Tibial nerve (tissue), 4 donors: ENCODE measurements around the gene UTP11. TPM values are rescaled to one million over a fixed set of nuclear protein-coding genes. Genes with fewer than 3 reads are reported as not detected.

ENCODE experiments used
- DNase-seq, 2 donors: peaks; one replicate each; pipeline ENCODE4 v3.0.0-alpha.2; 2019; ENCODE audit warnings: low spot score in 2 of 2
- H3K27ac ChIP-seq, 4 donors: fragments of 200-600 bp; sonication (generic) in 3 of 4; one replicate each; pipeline ENCODE4 v1.5.1; 2017 to 2019; ENCODE audit warnings: mild to moderate bottlenecking in 1 of 4
- H3K27me3 ChIP-seq, 2 donors: fragments of 200-600 bp; sonication (generic) in 1 of 2; one replicate each; pipeline versions ENCODE4 v1.5.1 to v1.6.0; 2017 to 2019
- H3K36me3 ChIP-seq, 3 donors: fragments of 200-600 bp; sonication (generic); one replicate each; pipeline ENCODE4 v1.5.1; 2018 to 2019
- H3K4me1 ChIP-seq, 4 donors: fragments of 200-600 bp; sonication (generic) in 3 of 4; one replicate each; pipeline ENCODE4 v1.5.1; 2017 to 2019
- H3K4me3 ChIP-seq, 4 donors: fragments of 200-600 bp; sonication (generic) in 3 of 4; one replicate each; pipeline ENCODE4 v1.5.1; 2017 to 2019; ENCODE audit warnings: mild to moderate bottlenecking in 1 of 4, moderate library complexity in 1 of 4
- H3K9me3 ChIP-seq, 4 donors: fragments of 200-600 bp; sonication (generic) in 3 of 4; one replicate each; pipeline ENCODE4 v1.5.1; 2017 to 2019
- CTCF ChIP-seq, 5 experiments: fragments of 200-600 bp in 3 of 5; fragments of 450-650 bp in 2 of 5; sonication (generic) in 3 of 5; IDR thresholded peaks; one replicate each; pipeline ENCODE4 v1.5.1; 2016 to 2019; ENCODE audit warnings: antibody characterized with exemption in 5 of 5, mild to moderate bottlenecking in 3 of 5, moderate library complexity in 2 of 5
- EP300 ChIP-seq, 2 donors: sonication (generic); formaldehyde crosslinking; IDR thresholded peaks; one replicate each; pipeline ENCODE4 v1.6.1; 2017; ENCODE audit warnings: antibody characterized with exemption in 2 of 2, mild to moderate bottlenecking in 1 of 2
- POLR2A ChIP-seq, 2 donors: fragments of 450-650 bp; IDR thresholded peaks; one replicate each; pipeline ENCODE4 v1.6.1; 2017; ENCODE audit warnings: antibody characterized with exemption in 2 of 2, mild to moderate bottlenecking in 2 of 2, moderate library complexity in 2 of 2
- WGBS, 2 donors: methylation state at CpG; one replicate each; pipeline ENCODE4 v1.1.5; 2018; 5-methylcytosine and 5-hydroxymethylcytosine counted together
- total RNA-seq, 4 donors: library from RNA; depleted of rRNA; stranded (reverse); fragments of >200 nt; gene quantifications; one replicate each; pipeline ENCODE4 v1.1.0, GENCODE V29; 2016

UTP11 gene
- total RNA-seq, 4 donors from 2014 or later: 16.5 to 36.8 (median 25.7) TPM

DNA sequence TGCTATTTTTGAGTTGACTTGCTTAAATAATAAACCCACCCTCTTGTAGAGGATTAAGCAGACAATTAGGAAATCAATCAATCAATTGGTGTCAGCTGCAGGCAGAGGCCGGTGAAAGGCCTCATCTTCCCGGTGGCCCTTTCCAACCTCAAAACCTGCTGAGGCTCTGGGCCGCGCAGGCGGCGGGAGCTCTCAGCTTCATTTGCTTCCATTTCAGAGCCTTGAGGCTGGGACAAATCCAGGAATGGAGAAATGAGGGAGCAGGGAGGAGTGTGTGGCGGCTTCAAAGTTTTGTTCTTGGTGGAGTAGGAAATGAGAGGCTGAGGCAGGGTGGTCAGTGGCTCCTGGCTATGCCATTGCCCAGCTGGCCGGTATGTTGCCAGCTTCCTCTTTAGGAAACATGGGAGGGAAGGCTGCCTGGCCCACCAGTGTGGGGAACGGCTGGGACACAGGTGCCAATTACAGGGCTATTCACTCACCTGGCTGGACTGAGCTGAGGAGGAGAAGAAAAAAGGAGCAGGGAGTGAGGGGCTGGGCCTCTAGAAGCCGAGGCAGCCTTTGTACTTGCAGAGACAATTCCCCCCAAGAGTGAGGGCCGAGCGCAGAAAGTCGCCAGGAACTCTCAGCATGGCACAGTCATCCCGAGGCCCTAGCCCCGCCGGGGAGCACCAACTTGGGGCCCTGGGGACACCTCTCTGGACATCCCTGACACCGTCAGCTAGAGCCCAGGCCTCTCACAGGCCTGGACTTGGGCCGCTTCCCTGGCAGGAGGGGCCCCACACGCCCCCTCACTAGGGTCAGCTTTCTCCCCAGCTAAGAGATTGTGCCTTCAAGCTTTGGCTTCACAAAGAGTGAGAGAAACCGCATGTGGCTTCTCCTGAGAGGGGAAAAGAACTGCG, 29.7 kb downstream of the UTP11 start:
- no peak for DNase-seq
- Histone ChIP-seq H3K9me3 (no peaks in the 10 kb centered on the region), H3K27ac (peak overlapping the region; percentile 67 to 95 (median 82)), H3K4me3 (peak overlapping the region; percentile 15 to 79 (median 46)), H3K4me1 (peaks cover 0 to 43% (median 8%) of the 10 kb centered on the region in 4 donors), H3K27me3 (peaks cover 0 to 50% of the 10 kb centered on the region in 2 donors), H3K36me3 (peaks cover 0 to 4% (median 0%) of the 10 kb centered on the region in 3 donors)
- no peak for TF ChIP-seq CTCF (IDR thresholded peaks at IDR 0.05)
- peak in 1 of 2 donors; percentile 14 for TF ChIP-seq POLR2A (IDR thresholded peaks at IDR 0.05)
- peak in 1 of 2 donors; percentile 22 for TF ChIP-seq EP300 (IDR thresholded peaks at IDR 0.05)
- WGBS, 2 donors: 65 to 78% methylated on average over 19 to 21 of the region's 21 CpGs

DNA sequence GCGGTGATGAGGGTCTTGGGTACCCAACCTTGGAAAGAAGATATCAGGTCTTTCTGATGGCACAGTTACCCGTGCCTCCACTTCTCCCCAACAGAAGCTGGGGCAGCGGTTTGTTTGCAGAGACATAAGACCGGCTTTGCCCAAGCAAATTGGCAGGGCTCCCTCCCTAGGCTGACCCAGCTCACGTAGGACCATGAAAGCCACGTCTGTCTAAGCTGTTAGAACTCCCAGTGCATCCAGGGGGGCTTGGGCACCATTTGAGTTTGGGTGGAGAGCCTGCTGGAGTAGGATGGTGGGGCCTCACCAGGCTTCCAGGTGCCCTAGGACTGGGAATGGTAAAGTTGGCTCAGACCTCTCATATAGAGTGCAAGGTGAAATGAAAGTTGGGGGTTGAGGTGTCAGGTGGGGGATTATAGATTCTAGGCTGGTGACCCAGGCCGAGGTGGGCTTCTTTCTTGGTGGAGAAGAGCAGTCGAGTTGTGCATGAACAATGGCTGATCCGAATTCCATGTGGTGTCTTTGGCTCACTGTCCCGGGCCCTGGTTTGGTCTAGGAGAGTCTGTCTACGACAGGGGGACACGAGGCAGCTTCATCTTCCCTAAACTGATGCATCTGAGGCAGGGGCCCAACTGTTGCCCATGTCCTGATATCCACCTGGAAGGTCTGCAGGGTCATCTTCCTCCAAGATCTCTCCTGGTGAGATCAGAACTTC, 30.7 kb downstream of the UTP11 start:
- TF ChIP-seq CTCF (IDR thresholded peaks at IDR 0.05): no peak
- TF ChIP-seq EP300 (IDR thresholded peaks at IDR 0.05): peak in 1 of 2 donors; percentile 19
- Histone ChIP-seq H3K27me3 (peaks cover 0 to 50% of the 10 kb centered on the region in 2 donors), H3K4me1 (peaks cover 0 to 49% (median 10%) of the 10 kb centered on the region in 4 donors), H3K9me3 (no peaks in the 10 kb centered on the region), H3K27ac (peak overlapping the region; percentile 67 to 95 (median 82)), H3K4me3 (peak overlapping the region; percentile 15 to 79 (median 46)), H3K36me3 (peaks cover 0 to 4% (median 0%) of the 10 kb centered on the region in 3 donors)
- no peak for DNase-seq
- 44 to 68% methylated on average over 12 of the region's 12 CpGs for WGBS, 2 donors

DNA sequence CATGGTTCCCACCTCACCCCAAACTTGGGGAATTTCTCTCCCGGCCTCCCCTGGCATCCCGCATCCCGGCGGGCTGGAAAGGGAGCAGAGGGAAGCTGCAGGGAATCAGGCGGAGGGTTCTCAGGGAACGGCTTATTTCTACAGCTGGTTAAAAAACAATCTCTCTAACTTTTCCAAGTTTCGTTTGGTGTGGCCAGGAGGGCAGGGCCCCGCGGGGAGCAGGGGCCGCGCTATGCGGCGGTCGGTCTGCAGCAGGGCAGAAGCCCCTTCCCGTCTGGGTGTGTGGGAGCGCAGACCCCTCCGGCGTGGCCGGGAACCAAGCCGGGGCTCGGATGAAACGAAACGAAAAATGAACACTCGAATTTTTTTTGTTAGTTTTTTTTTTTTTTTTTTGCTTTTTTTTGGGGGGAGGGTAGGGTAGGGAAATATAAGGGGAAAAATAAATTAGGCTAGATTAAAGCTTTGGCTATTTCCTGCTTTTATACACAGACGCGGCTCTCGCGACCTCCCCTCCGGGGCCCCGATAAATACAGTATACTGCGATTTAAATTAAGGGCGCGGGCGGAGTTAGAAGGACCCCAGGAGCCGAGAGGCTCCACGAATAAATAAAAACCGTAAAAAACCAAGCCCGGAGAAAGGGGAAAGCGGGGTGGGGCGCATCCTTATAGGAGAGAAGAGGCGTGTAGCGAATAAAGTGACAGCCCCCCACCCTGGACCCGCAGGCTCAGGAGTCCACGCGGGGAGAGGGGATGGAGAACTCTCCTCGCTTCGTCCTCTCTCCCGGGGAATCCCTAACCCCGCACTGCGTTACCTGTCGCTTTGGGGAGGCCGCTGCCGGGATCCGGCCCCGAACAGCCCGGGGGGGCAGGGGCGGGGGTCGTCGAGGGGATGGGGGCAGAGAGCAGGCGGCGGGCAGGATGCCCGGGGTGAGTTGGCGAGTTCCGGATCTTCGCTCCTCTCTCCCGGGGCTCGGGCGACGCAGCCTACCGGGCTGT, 32.0 kb downstream of the UTP11 start:
- Histone ChIP-seq H3K4me3 (peak overlapping the region; percentile 29 to 79 (median 52)), H3K36me3 (peaks cover 0 to 4% (median 0%) of the 10 kb centered on the region in 3 donors), H3K9me3 (no peaks in the 10 kb centered on the region), H3K27ac (peak overlapping the region; percentile 67 to 95 (median 82)), H3K27me3 (peaks cover 0 to 50% of the 10 kb centered on the region in 2 donors), H3K4me1 (peaks cover 0 to 53% (median 10%) of the 10 kb centered on the region in 4 donors)
- WGBS, 2 donors: 3 to 5% methylated on average over 69 to 70 of the region's 70 CpGs
- TF ChIP-seq POLR2A (IDR thresholded peaks at IDR 0.05): no peak
- no peak for TF ChIP-seq CTCF (IDR thresholded peaks at IDR 0.05)
- TF ChIP-seq EP300 (IDR thresholded peaks at IDR 0.05): peak in 1 of 2 donors; percentile 42
- DNase-seq: no peak

DNA sequence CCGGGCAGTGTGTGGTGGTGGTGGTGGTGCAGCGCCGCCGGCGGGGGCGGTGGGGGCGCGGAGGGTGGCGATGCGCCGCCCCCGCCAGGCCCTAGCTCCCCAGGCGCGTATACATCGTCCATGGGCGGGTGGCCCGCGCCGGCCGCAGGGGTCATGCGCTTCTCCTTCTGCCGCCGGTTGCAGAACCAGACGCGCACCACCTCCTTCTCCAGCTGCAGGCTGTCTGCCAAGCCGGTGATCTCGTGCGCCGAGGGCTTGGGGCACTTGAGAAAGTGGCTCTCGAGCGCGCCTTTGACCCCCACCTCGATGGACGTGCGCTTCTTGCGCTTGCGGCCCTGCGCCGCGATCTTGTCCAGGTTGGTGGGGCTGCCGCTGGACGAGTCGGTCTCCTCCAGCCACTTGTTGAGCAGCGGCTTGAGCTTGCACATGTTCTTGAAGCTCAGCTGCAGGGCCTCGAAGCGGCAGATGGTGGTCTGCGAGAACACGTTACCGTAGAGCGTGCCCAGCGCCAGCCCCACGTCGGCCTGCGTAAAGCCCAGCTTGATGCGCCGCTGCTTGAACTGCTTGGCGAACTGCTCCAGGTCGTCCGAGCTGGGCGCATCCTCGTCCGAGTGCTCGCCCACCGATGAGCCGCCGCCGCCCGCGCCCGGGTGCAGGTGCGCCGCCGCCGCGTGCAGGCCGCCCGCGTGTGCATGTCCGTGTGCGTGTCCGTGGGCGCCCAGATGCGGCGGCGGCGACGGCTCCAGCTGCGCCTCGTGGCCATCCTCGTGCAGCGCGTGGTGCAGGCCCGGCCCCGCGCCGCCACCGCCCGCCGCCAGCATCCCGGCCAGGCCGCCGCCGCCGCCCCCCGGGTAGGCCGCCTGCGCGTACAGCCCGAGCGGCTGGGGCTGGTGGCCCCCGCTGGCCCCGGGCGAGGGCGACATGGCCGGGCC, 33.1 kb downstream of the UTP11 start:
- peak overlapping the region; percentile 42 to 95 (median 80) for H3K27ac ChIP-seq
- TF ChIP-seq CTCF (IDR thresholded peaks at IDR 0.05): no peak
- TF ChIP-seq EP300 (IDR thresholded peaks at IDR 0.05): peak in 1 of 2 donors; percentile 51
- H3K9me3 ChIP-seq: no peaks in the 10 kb centered on the region
- no peak for DNase-seq
- H3K27me3 ChIP-seq: peaks cover 0 to 49% of the 10 kb centered on the region in 2 donors
- H3K4me1 ChIP-seq: peaks cover 0 to 58% (median 11%) of the 10 kb centered on the region in 4 donors
- WGBS, 2 donors: 2 to 4% methylated on average over 25 to 37 of the region's 115 CpGs
- peak overlapping the region; percentile 26 to 79 (median 46) for H3K4me3 ChIP-seq
- peaks cover 0 to 4% (median 0%) of the 10 kb centered on the region in 3 donors for H3K36me3 ChIP-seq
